ENCODE results near the gene PLEKHH3. TPM values are rescaled to one million over a fixed set of nuclear protein-coding genes. Genes with fewer than 3 reads are reported as not detected.

The PLEKHH3 gene
- total and polyA plus RNA-seq, 2 of the 4 experiments (the other 2 are of a cell fraction): 2.9 to 10.5 TPM

DNA sequence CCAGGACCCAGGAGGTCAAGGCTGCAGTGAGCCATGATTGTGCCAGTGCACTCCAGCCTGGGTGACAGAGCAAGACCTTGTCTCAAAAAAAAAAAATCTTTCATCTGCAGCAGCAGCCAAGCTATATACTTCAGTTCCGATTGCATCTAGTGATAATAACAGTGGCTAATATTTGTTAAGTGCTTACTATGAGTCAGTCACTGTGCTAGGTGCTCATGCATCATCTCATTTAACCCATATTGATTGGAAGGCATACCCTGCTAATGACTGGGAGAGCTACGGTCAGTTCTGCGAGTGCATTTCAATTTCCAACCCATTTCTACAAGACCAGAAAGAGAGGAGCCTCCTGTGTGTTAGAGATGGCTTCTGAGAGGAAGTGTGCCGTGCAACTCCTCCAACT lies 25.4 kb downstream of the PLEKHH3 start:
- intact Hi-C loops (cut with micrococcal nuclease): no loop called here
- dilution Hi-C loops (cut with HindIII; ENCODE audit: low sequenced_read_pairs, unreplicated experiment): no loop called here
- no CpG with 5 or more reads among the region's 4 CpGs for WGBS, 2 experiments (ENCODE audit: extremely low coverage in 2 of 2, insufficient read length in 1 of 2)

More for the DNA sequence above, 25.4 kb downstream of the PLEKHH3 start:
- Histone ChIP-seq H3K9me1 (ENCODE audit: insufficient read depth, low read length) (no peaks in the 10 kb centered on the region), H2BK15ac (ENCODE audit: low read depth, low read length) (no peak overlapping the region), H2AFZ (replicated peaks; ENCODE audit: low read length, poor library complexity) (no peak overlapping the region), H4K8ac (ENCODE audit: low read depth in 2 of 2, low read length in 2 of 2) (no peak overlapping the region), H3K27ac (ENCODE audit: insufficient read depth, low read length) (no peak overlapping the region), H2AK5ac (ENCODE audit: low read depth, low read length) (no peak overlapping the region), H4K5ac (ENCODE audit: low read depth, low read length) (no peak overlapping the region), H3K23ac (ENCODE audit: low read depth, low read length) (no peak overlapping the region), H3K36me3 (ENCODE audit: control insufficient read depth, insufficient read depth, low read length) (no peaks in the 10 kb centered on the region), H3K14ac (replicated peaks; ENCODE audit: low read depth, low read length) (no peak overlapping the region), H3K4me3 (ENCODE audit: insufficient read depth, low read depth, low read length) (no peak overlapping the region), H3K4ac (ENCODE audit: low read depth, low read length) (no peak overlapping the region), H4K20me1 (ENCODE audit: insufficient read depth, low read length) (no peaks in the 10 kb centered on the region), H3K4me2 (ENCODE audit: low read depth, low read length) (no peak overlapping the region), H2BK20ac (ENCODE audit: low read depth, low read length) (no peak overlapping the region), H2BK5ac (ENCODE audit: low read depth, low read length, poor library complexity, severe bottlenecking) (no peak overlapping the region), H3K9me3 (ENCODE audit: control insufficient read depth, insufficient read depth, low read length) (no peaks in the 10 kb centered on the region), H3K4me1 (ENCODE audit: control insufficient read depth, insufficient read depth, low read length) (peaks cover 3% of the 10 kb centered on the region; the same call in 1 of the 2 replicates), H4K91ac (ENCODE audit: insufficient read depth, low read depth, low read length) (no peak overlapping the region), H3K56ac (ENCODE audit: extremely low read depth, insufficient read depth, low read length) (no peak overlapping the region), H2BK120ac (ENCODE audit: low read depth, low read length) (no peak overlapping the region), H3K79me1 (ENCODE audit: low read depth in 1 of 2, low read length in 2 of 2) (no peaks in the 10 kb centered on the region), H3K27me3 (ENCODE audit: control insufficient read depth, insufficient read depth, low read length) (peaks cover 25% of the 10 kb centered on the region), H3K18ac (ENCODE audit: low read depth, low read length) (no peak overlapping the region), H3K9ac (ENCODE audit: low read depth, low read length) (no peak overlapping the region), H2AK9ac (replicated peaks; ENCODE audit: low read depth, low read length, poor library complexity) (no peak overlapping the region)
- TF ChIP-seq BHLHE40 (IDR thresholded peaks at IDR 0.05; ENCODE audit: low read depth, low read length): no peak
- TF ChIP-seq FOS (IDR thresholded peaks at IDR 0.05; ENCODE audit: low read depth, low read length): no peak
- TF ChIP-seq MAZ (IDR thresholded peaks at IDR 0.05; ENCODE audit: borderline replicate concordance, low read depth, low read length): no peak
- TF ChIP-seq RFX5 (IDR thresholded peaks at IDR 0.05; ENCODE audit: low read depth, low read length): no peak
- no peak for TF ChIP-seq USF2 (IDR thresholded peaks at IDR 0.05; ENCODE audit: low read depth, low read length)
- TF ChIP-seq CTCF (conservative IDR thresholded peaks at IDR 0.05; ENCODE audit: low read depth, low read length): no peak
- TF ChIP-seq SMC3 (IDR thresholded peaks at IDR 0.05; ENCODE audit: low read depth, low read length): no peak
- TF ChIP-seq CEBPB (IDR thresholded peaks at IDR 0.05; ENCODE audit: low read depth, low read length): no peak
- no peak for TF ChIP-seq RCOR1 (IDR thresholded peaks at IDR 0.05; ENCODE audit: insufficient replicate concordance, low read length)
- TF ChIP-seq MXI1 (IDR thresholded peaks at IDR 0.05; ENCODE audit: borderline replicate concordance, low read depth, low read length): no peak
- no peak for TF ChIP-seq MAFK (IDR thresholded peaks at IDR 0.05; ENCODE audit: low read depth, low read length)
- TF ChIP-seq RAD21 (IDR thresholded peaks at IDR 0.05; ENCODE audit: low read length): no peak
- TF ChIP-seq CHD1 (IDR thresholded peaks at IDR 0.05; ENCODE audit: low read depth, low read length): no peak
- TF ChIP-seq, protein P1, sequence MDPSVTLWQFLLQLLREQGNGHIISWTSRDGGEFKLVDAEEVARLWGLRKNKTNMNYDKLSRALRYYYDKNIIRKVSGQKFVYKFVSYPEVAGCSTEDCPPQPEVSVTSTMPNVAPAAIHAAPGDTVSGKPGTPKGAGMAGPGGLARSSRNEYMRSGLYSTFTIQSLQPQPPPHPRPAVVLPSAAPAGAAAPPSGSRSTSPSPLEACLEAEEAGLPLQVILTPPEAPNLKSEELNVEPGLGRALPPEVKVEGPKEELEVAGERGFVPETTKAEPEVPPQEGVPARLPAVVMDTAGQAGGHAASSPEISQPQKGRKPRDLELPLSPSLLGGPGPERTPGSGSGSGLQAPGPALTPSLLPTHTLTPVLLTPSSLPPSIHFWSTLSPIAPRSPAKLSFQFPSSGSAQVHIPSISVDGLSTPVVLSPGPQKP (IDR thresholded peaks at IDR 0.05; ENCODE audit: borderline replicate concordance, low read depth, low read length): no peak
- TF ChIP-seq POLR2A (IDR thresholded peaks at IDR 0.05; ENCODE audit: low read depth, low read length): no peak
- no peak for TF ChIP-seq NFE2L2 (IDR thresholded peaks at IDR 0.05; ENCODE audit: low read depth, low read length)
- ChIA-PET POLR2A (ENCODE audit: unreplicated experiment) (interaction anchor here (0.7 kb wide), 1 partner anchor 131 kb away, joined by 4 read pairs; no protein-coding TSS in a partner anchor), CTCF (no interaction called here)
- in situ Hi-C loops (cut with MboI; ENCODE audit: low sequenced_read_pairs): no loop called here
- DNase-seq (no peak), ATAC-seq (ENCODE audit: low read depth) (no peak)
- no TSS peak for BruUV-seq (replicated peaks)
